Heart left ventricle (tissue), 13 donors: Measurements from ENCODE around the gene HUNK.

Experiments
- POLR2A ChIP-seq, 2 donors: fragments of 450-650 bp; IDR thresholded peaks; one replicate each; pipeline ENCODE4 v1.6.1; 2017; ENCODE audit warnings: antibody characterized with exemption in 2 of 2, mild to moderate bottlenecking in 2 of 2, moderate library complexity in 2 of 2
- TF ChIP-seq, protein P1 (sequence below), 12 donors: fragments of 200-600 bp; sonication (generic) in 4 of 12; IDR thresholded peaks; one replicate each; pipeline versions ENCODE4 v1.5.0 to v1.8.0; 2018 to 2022; ENCODE audit warnings: antibody characterized with exemption in 12 of 12, mild to moderate bottlenecking in 5 of 12
- donor health status: ischemic (EF 13 %, LVEDD 7.1; RV severe dilation, severe dysfunction).
- donor health status: DM: no; HTN: yes; CAD: no.
- donor health status: DM: no; HTN: no; CAD: no.
- donor health status: ischemic (EF 25% LVEDD 6.9; RV normal size, moderate dysfunction).
- donor health status: ischemic (EF 25% LVEDD 5.7; RV mildly dilated, moderate dysfunction).
- donor health status: ischemic (EF 35%, LVEDD 5.7; RV mildly dilated, moderate dysfunction).
- donor health status: nonischemic (EF 11% LVEDD 7.7; RV severe dilation, severe dysfunction).
- donor health status: DM: yes; HTN: yes; CAD: no.
- donor health status: PGD.
- donor health status: ischemic (EF 29% LVEDD 5.4; RV normal size, mild dysfunction).
- donor health status: nonischemic (EF 23%, LVEDD 6.1; RV moderate dilation, normal function).

DNA sequence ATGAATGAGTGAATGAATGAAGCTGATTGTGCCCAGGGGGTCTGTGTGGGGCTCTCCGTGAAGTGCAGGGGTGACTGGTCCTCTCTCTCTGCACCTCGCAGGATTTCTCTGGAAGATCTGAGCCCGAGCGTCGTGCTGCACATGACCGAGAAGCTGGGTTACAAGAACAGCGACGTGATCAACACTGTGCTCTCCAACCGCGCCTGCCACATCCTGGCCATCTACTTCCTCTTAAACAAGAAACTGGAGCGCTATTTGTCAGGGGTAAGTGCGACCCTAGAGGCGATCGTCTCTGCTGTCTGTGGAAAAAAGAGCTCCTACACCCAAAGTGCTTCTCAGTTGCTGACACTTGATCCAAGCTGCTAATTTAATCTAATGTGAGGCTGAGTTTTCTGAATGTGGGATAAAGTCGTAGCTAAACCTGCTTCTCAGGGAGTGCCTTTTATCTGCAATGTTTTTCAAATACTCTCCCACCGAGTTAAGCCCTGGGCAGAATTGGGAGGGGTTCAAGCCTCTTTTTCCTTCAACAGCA, 101.7 kb downstream of the HUNK start:
- TF ChIP-seq, protein P1, sequence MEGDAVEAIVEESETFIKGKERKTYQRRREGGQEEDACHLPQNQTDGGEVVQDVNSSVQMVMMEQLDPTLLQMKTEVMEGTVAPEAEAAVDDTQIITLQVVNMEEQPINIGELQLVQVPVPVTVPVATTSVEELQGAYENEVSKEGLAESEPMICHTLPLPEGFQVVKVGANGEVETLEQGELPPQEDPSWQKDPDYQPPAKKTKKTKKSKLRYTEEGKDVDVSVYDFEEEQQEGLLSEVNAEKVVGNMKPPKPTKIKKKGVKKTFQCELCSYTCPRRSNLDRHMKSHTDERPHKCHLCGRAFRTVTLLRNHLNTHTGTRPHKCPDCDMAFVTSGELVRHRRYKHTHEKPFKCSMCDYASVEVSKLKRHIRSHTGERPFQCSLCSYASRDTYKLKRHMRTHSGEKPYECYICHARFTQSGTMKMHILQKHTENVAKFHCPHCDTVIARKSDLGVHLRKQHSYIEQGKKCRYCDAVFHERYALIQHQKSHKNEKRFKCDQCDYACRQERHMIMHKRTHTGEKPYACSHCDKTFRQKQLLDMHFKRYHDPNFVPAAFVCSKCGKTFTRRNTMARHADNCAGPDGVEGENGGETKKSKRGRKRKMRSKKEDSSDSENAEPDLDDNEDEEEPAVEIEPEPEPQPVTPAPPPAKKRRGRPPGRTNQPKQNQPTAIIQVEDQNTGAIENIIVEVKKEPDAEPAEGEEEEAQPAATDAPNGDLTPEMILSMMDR (IDR thresholded peaks at IDR 0.05) = no peak
- TF ChIP-seq POLR2A (IDR thresholded peaks at IDR 0.05) = no peak
